Ramos (cell line): ENCODE measurements around the gene ADAM33.

ENCODE experiments used
- in situ Hi-C: fragments of 300-500 bp; cut with MboI; formaldehyde crosslinking; loops from one replicate; pipeline ENCODE4 v1.14.3; 2022; ENCODE audit warnings: low sequenced_read_pairs; ENCODE audit not compliant: unreplicated experiment

ADAM33 gene

DNA sequence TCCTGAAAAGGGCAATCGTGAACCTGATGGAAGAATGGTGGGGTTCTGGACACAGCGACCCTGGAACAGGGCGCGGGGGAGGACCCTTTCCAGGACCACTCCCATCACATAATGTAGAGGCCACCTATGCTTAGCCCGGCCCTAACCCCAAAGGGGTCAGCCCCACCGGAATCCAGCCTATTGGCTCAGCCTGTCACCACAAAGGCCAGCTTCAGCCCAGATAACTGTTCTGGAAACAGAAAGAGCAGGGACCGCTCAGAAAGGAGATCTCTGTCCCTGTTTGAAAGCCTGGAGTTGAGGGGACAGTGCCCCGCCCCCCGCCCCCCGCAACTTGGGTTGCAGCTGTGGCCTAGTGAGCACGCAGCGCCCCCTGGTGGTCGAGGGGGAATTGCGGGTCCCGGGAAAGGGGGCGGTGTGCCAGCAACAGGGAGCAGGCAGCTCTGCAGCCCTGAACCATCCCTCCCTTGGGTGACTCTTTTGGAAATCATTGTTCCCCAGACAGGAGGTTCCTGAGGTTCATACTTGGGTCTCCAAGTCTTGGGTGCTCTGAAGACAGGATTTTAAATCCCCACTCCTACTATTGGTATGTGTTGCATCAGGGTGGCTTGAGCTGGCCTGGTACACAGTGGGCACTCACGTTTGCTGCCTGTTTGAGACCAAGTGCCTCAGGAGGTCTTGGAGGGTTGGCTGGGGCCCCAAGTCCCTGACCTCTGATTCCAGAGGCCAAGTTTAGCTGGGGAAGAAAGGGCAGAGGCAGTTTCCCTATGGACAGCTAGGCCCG lies 29.1 kb upstream of the ADAM33 start:
- in situ Hi-C loops = no loop called here

DNA sequence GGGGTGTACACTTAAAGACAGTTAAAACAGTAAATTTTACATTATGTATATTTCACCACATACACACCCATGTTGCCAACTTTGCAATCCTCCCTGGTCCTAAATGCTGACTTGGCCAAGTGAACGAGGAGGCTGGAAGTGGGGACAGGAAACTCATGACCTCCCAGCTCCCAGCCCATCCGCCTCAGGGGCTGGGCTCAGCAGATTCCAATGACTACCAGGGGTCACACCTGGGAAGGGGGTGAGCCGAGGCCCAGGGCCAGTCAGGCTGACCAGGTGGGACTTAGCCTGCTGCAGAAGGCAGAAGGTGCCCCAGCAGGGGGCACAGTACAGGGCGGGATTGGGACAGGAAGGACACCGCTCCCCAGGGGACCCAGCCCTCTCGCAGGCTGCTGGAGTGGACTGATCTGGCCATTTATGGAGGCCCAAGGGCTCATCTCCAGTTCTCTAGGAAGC lies 28.2 kb upstream of the ADAM33 start:
- in situ Hi-C loops = no loop called here

DNA sequence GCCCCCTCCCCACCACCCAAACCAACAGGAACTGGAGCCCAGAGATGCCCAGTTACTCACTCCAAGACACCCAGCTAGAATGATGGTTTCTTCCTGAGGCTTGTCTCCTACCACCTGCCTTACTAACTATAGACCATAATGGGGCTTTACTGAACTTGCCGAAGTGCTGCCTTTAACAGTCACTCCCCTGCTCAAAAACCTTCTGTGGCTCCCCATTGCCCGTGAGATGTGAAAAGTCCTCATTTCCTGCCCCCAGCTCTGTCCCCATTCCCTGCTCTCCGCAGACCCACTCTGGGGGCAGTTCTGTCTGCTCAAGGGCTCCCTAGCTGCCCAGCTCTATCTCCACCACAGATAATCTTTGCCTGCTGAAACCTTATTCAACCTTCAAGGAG lies 25.7 kb upstream of the ADAM33 start:
- in situ Hi-C loops = no loop called here

DNA sequence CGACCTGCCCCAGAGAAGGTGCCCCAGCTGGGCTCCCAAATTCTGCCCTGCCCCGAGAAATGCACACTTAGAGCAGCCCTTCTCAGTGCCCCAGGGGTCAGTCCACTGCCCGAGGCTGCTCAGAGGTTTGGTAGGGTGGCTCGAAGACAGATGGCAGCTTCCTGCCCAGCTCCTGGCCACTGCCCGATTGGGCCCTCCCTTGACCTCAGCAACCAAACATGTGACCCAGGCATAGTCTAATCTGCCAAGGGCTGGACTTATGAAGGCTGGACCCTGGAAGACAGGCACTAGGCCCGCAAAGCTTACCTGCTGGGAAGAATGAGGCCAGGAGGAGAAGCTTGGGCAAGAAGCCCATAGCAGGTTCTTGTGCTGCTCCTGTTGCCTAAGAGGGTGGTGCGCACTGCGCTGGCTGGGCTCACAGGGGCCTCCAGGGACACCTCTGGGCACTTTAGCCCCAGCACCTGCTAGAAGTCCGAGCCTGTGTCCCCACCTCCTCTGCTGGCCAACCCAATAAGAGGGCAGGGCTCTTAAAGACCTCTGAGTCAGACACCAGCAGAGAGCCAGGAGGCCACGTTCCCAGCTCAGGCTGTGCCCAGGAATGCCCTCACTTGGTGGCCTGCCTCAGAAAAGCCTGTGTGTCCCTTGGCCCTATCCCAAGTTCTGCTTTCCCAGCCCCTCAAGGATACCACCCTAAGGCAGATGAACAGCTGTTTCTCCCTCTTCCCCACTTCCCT lies 25.1 kb upstream of the ADAM33 start:
- in situ Hi-C loops = no loop called here

DNA sequence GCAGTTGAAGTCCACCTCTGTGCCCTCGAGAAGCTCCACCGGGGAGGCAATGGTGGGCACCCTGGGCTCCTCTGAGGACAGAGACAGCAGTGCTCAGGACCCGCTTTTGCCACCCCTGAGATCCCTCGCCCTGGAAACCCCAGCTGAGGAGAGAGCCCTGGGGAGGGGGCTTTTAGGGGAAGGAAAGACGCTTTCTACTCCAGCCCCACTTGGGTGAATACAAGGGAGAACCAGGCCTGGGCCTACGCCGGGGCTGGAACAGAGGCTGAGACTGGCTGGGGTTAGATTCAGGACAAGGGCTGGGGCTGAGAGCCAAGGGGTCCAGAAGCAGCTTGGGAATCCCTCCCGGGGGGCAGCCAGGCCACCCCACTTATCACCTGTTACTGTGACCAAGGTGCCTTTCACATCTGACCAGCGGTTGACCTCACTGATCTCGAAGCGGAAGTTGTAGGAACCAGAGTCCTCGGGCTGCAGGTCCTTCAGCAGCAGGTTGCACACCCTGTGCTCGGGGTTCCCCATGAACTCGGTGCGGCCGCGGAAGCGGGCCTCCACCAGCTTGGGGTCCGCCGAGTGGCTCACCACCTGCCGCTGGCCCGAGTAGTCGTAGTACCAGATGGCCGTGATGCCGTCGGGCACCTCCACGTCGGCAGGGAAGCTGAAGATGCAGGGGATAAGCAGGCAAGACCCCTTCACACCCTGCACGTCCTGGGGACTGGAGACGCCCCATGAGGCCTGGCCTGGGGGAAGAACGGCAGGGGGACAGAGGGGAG lies 24.3 kb upstream of the ADAM33 start:
- in situ Hi-C loops = no loop called here

DNA sequence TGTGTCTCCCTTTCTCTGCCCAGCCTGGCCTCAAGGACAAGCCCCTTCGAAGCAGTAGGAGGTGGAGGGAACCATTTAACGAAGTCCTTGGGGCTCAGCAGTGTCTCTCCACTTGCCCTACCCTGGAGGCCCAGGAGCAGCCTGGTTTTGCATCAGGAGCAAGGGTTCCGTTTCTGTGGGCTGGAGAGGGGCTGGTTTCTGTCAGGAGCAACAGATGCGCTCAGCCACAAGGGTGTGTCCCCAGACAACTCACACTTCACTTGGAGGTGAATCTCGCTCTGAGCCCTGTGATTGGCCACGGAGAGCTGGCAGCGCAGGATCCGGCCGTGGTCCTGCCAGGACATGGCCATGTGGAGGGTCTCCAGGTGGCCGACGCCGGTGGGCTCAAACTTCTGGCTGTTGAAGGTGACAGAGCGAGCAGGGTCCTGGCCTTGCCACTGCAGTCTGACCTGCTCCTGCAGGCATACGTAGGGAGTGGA lies 23.7 kb upstream of the ADAM33 start:
- in situ Hi-C loops = no loop called here

DNA sequence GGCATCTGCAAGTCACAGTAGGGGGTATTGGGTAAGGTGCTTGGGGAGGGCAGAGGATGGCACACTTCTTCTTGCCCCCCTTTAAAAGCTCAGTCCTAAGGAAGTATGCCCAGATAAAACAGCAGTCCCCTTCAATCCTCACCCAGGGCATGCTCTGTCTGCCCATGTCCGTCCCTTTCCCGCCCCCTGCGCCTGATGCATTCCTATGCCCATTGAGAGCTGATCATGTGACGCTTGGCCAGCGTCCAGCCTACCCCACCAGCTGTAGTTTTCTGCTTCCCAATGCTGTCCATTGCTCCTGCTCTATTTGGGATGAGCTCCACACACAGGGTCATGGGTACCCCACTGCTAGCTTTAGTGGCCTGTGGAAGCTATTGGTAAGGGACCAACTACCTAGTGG lies 22.3 kb upstream of the ADAM33 start:
- in situ Hi-C loops = no loop called here

DNA sequence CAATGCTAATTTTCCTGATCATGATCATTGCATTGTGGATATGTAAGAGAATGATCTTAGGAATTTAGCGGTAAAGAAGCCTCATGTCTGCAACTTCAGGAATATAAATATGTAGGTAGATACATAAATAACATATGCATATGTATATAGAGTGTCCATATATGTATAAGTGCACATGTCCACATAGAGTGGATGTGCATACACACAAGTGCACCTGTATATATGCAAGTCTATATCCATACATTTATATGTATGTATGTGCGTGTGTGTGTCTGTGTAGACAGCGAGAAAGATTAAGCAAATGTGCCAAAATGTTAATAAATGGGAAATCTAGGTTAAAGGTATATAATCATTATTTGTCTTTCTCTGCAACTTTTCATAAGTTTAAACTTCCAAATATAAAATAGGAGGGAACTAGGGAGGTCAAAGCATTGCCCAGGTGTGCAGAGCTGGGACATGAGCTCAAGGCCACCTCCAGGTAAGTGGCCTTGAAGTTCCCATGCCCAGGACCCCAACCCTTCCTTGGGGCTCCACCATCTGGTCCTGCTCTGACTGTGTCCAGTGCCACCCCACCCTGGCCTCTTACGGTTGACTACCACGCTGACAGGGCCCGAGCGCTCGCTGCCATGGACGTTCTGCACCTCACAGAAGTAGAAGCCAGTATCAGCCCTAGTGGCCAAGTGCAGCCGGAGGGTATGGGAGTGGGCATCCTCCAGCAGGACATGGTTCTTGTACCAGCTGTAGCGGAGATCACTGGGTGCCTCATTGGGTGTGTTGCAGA lies 21.0 kb upstream of the ADAM33 start:
- in situ Hi-C loops = no loop called here

DNA sequence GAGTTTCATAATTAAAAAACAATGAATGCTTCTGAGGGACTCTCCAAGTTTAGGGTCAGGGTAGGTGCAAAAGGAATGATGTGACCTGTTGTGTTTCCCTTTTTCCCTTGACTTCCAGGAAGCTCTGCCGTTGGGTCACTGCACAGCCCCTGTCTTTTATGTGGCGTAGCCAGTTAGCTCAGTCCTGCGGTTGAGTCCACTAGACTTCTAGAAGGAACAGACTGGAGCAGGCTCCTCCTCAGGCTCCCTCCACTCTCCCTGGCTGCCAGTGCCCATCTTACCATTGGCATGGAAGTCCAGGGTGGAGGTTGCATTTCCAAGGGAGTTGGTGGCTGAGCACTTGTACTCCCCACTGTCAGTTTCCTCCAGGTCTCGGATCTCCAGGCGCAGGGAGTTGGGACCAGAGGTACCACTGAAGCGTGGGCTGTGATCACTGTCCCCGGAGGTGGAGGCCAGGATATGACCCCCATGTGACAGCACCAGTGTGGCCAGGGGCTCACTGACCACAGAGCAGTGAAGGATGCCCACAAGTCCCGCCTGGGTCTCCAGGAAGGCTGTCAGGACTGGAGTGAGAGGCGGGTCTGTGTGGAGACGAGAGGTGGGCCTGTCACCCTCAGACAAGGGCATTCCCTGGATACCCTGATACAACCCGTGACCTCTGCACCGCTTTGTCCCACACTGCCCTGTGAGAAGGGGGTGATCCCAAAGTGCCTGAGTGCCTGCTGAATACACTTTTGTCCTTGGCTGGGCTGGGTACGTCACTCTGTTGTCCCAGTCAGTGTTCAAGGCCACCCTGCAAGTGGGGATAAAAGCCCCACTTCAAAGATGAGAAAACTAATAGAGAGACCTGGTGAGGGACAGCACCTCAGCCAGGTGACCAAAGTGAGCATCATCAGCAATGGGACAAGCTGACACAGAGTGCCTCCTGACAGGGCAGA lies 19.5 kb upstream of the ADAM33 start:
- in situ Hi-C loops = no loop called here

DNA sequence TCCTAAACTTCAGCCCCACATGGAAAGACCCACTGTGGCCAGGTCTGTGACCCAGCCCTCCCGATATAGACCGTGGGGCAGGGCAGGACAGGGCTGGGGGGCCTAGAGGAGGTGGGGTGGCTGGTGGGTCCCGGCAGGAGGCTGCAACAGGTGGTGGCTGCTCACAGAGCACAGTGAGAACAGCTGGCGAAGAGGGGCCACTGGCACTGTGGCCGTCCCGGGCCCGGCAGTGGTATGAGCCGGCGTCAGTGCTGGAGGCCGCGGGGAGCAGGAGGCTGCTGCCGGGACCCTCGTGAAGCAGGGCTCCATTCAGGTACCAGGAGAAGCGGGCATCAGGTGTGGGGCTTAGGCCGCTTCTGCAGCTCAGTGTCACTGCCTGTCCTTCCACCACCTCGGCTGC lies 17.2 kb upstream of the ADAM33 start:
- in situ Hi-C loops = no loop called here

DNA sequence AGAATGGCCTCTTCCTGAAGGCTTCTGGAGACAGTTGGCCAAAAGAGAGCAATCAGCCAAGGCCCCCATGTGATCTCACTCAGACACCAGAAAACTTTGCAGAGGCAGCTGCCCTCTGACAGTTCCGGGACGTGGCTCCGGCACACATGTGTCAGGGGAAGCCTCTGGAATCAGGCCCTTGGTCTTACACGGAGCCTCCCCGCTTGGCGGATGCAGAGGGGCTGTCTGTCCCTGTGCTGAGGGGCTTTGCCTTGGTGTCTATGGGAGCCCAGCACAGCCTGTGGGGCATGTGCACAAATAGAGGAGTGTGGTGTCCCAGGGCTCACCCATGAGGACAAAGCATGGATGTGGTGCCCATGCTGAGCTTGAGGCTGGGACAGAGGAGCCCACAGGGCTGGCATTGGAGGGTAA lies 16.8 kb upstream of the ADAM33 start:
- in situ Hi-C loops = no loop called here

DNA sequence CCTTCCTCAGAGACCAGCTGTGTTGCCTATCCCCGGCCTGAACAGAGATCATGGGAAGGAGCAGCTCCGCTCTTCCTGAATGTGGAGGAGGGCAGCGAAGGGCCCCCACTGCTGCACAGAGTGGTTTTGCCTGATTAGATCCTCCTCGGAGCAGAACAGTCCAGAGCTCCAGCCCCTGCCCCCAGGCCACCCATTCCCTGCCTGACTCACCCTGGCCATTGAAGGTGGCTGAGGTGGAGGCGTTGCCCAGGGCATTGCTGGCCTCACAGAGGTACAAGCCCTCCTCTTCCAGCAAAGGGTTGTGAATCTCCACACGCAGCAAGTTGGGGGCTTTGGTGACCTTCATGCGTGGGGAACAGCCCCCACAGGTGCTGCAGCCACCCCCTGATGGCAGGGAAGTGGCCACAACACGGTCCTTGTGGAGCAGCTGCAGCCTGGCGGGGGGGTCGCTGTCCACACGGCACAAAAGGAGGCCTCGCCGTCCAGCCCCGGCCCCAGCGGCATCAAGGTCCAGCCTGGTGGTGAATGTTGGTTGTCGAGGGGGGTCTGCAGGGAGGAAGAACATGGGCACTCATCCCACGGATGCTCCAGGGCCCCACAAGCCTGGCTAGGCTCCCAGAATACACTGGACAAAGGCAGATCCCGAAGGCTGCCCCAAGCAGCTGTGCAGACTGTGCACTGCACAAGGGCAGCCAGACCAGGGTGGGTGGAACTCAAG lies 15.9 kb upstream of the ADAM33 start:
- in situ Hi-C loops = no loop called here

DNA sequence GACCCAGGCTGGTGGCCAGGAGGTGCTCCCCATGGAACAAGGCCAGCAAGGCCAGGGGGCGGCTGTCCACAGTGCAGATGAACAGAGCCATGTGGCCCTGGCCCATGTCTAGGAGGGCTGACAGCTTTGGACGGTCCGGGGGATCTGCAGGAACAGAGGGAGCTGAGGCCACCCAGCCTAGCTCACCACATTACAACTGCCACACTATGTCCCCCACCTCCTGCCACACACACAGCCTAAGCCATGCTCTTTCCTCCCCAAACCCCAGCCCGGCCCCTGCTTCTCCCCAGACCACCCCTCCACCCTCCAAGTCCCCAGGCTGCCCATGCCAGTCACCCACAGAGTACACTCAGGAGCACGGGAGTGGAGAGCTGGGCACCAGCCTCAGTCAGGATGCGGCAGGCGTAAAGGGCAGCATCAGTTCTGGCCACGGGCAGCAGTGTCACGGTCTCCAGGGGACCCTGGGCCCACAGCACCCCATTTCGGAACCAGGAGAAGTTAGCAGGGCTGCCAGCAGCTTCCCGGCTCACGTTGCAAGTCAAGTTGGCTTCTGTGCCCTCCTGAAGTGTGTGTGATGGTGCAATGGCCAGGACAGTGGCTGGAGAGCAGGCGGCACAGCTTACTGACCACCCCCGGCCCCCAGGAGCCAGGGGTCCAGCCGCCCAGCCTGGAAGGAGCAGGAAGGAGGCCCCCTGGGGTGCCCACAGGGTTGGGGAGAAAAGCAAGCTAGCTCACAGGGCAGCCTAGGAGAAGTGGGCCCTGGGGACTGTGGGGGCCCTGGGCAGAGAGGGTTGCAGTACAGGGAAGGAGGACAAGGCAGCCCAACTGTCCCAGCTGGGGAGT lies 15.2 kb upstream of the ADAM33 start:
- in situ Hi-C loops = no loop called here

DNA sequence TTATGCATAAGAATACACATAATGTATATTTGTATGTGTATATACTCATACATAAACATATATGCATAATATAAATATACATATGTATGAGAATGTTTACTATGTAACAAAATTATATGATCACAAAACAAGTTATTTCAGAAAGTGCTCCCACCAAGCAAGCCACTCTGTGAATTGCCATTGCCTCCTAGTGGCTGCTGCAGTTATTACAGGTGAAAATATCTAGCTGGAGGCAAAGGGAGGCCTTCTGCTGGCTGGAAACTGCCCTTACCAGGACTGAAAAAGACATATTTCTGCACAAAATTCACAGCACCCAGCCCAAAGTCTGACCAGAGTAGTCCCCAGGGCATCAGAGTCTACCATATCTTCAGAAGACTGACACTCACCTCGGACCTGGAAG lies 14.4 kb upstream of the ADAM33 start:
- in situ Hi-C loops = no loop called here

DNA sequence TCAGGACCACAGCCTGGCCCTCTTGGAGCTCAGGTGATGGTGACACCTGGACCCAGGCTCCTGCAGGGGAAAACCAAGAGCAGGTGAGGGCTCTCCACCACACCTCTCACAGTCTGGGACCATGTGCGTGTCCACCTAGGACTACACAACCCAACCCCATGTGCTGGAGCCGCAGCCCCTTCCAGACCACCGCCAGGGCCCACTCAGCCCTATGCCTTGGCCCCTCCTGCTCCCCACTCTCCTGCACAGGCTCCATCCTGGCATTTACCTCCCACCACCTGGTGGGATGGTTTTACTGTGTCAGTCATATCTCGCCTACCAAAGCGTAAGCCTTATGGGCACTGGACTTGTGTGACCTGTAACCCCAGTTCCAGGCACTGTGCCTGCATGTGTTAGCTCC lies 13.1 kb upstream of the ADAM33 start:
- in situ Hi-C loops = no loop called here

DNA sequence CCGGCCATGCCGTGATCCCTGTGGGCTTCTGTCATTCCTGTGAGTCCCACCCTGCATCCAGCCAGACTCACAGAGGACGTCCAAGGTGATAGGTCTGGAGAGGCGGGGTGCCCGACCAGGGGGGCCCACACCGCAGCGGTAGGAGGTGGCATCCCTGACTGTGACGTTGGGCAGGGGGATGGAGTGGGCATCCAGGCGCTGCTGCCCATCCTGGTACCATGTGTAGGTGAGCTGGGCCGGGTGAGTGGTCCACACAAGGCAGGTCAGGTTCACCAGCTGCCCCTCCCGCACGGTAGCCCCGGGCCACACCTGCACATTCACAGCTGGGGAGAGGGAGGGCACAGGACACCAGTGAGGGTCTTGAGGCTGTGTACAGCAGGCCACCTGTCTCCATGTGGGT lies 11.6 kb upstream of the ADAM33 start:
- in situ Hi-C loops = no loop called here

DNA sequence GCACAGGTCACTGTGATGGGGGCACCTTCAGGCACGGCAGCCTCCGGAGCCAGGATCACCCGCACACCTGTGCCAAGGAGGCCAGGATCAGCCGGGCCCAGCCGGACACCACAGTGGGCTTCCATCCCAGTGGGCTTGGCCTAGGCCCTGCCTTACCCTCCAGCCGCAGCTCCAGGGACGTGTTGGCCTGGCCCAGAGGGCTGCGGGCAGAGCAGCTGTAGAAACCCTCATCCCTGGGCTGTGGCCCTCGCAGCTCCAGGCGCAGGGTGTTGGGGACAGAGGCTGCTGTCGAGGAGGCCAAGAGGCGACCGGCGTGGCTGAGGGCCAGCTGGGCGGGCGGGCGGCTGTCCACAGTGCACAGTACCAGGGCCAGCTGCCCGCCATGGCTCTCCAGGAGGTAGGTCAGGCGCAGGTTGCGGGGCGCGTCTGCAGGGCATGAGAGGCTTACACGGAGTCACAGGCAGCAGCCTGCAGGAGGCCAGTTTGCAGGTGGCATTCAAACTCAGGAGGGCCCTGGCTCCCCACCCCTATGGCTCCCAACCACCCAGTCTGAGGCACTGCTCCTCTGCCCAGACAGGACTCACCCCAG lies 11.0 kb upstream of the ADAM33 start:
- in situ Hi-C loops = no loop called here
